T-cell (primary cell): ENCODE results near the gene SOX9. TPM values are rescaled to one million over a fixed set of nuclear protein-coding genes. Genes with fewer than 3 reads are reported as not detected.

Source experiments
- ATAC-seq, 4 experiments: fragments of 200-7000 bp in 3 of 4; fragments of 150-1000 bp in 1 of 4; cut with Tn5 transposase; replicated peaks in 1 of 4; 1 replicate in 3 of 4; 2 replicates in 1 of 4; pipeline ENCODE4 v1.10.0; 2021; ENCODE audit warnings: moderate library complexity in 3 of 4, mild to moderate bottlenecking in 2 of 4, moderate number of reproducible peaks in 1 of 4
- CTCF ChIA-PET, 2 donors: fragments of 300-600 bp; sonication (Branson Sonifier 250); formaldehyde crosslinking; loops; one replicate each; lab custom pipeline; 2022; ENCODE audit warnings: antibody characterized with exemption in 2 of 2; lab: Charles Lee
- POLR2A ChIA-PET, 2 donors: fragments of 300-600 bp; sonication (Branson Sonifier 250); formaldehyde crosslinking; loops; one replicate each; lab custom pipeline; 2022; ENCODE audit warnings: antibody characterized with exemption in 2 of 2; lab: Charles Lee
- DNase-seq, 35 experiments: peaks; one replicate each; pipeline versions ENCODE4 v3.0.0 to v3.0.0-alpha.2; 2013 to 2023
- H3K27ac ChIP-seq: one replicate; pipeline ENCODE4 v1.5.1; 2013; ENCODE audit warnings: low read length
- H3K27me3 ChIP-seq, 2 experiments: replicated peaks in 1 of 2; 1 replicate in 1 of 2; 2 replicates in 1 of 2; pipeline versions ENCODE4 v1.6.1 to v1.7.0; 2013; ENCODE audit warnings: low read length in 1 of 2, mixed read lengths in 1 of 2; ENCODE audit not compliant: control insufficient read depth in 2 of 2, insufficient read depth in 2 of 2; ENCODE audit errors: extremely low read depth in 1 of 2
- H3K36me3 ChIP-seq, 2 donors: 1 replicate in 1 of 2; 2 replicates in 1 of 2; pipeline versions ENCODE4 v1.6.1 to v1.7.0; 2013; ENCODE audit warnings: low read length in 1 of 2; ENCODE audit not compliant: control insufficient read depth in 2 of 2, insufficient read depth in 1 of 2; ENCODE audit errors: extremely low read depth in 1 of 2
- H3K4me1 ChIP-seq, 2 experiments: 1 replicate in 1 of 2; 2 replicates in 1 of 2; pipeline versions ENCODE4 v1.6.1 to v1.7.0; 2013; ENCODE audit warnings: low read length in 2 of 2, mixed read lengths in 1 of 2; ENCODE audit not compliant: insufficient read depth in 2 of 2, control insufficient read depth in 1 of 2; ENCODE audit errors: extremely low read depth in 1 of 2
- H3K4me3 ChIP-seq, 2 donors: 1 replicate in 1 of 2; 2 replicates in 1 of 2; pipeline versions ENCODE4 v1.5.1 to v1.7.0; 2013; ENCODE audit warnings: mild to moderate bottlenecking in 2 of 2, low read length in 1 of 2, moderate library complexity in 1 of 2; ENCODE audit not compliant: control insufficient read depth in 1 of 2; ENCODE audit errors: extremely low read depth in 1 of 2
- H3K9me3 ChIP-seq: 2 replicates; pipeline ENCODE4 v1.7.0; 2013
- H3K27ac Mint-ChIP-seq, 2 donors: one replicate each; pipeline ENCODE4 v1.8.0; 2020 to 2021; ENCODE audit warnings: mild to moderate bottlenecking in 2 of 2, mixed read lengths in 2 of 2
- H3K27me3 Mint-ChIP-seq, 2 donors: one replicate each; pipeline ENCODE4 v1.8.0; 2021 to 2022; ENCODE audit warnings: mixed read lengths in 2 of 2
- H3K36me3 Mint-ChIP-seq: one replicate; pipeline ENCODE4 v1.8.0; 2021; ENCODE audit warnings: mixed read lengths
- H3K4me1 Mint-ChIP-seq, 3 donors: one replicate each; pipeline ENCODE4 v1.8.0; 2020 to 2022; ENCODE audit warnings: mixed read lengths in 3 of 3, mild to moderate bottlenecking in 1 of 3
- H3K4me3 Mint-ChIP-seq, 3 donors: one replicate each; pipeline ENCODE4 v1.8.0; 2020 to 2022; ENCODE audit warnings: mild to moderate bottlenecking in 3 of 3, mixed read lengths in 3 of 3, moderate library complexity in 3 of 3
- H3K9me3 Mint-ChIP-seq, 3 donors: one replicate each; pipeline ENCODE4 v1.8.0; 2020 to 2022; ENCODE audit warnings: mixed read lengths in 3 of 3
- WGBS: methylation state at CpG from one replicate; pipeline ENCODE4 v1.1.5; 2013; ENCODE audit warnings: missing lambda C conversion rate; ENCODE audit not compliant: insufficient coverage; 5-methylcytosine and 5-hydroxymethylcytosine counted together
- total RNA-seq, 35 experiments: library from RNA in 6 of 35; stranded (reverse) in 6 of 35; fragments of 120-200 nt in 1 of 35; gene quantifications; one replicate each; pipeline versions ENCODE4 v1.2.1 to v1.2.4 and lab custom pipeline; 2013 to 2026

The SOX9 gene
- total RNA-seq, result under 1 TPM in 3 of 5 donors, not detected in 2; 0.13 to 0.35 (median 0.23) TPM
- total RNA-seq (2013), result 0.04 TPM
- 0 to 0.08 (median 0) reads per million in 29 experiments for total RNA-seq (lab: John Stamatoyannopoulos, UW)

GRCh38 chr17:72120642-72121163, at the start of gene SOX9:
SOX9 (plus strand) TSS chr17:72121020; CDS start chr17:72121392, 372 bp downstream.
- peak within 1 kb of the TSS in 2 of 3 donors; percentile 24 to 25 for H3K4me3 Mint-ChIP-seq
- POLR2A ChIA-PET, result no interaction called here
- peaks cover 23 to 75% of the 10 kb centered on the region in 2 experiments for H3K27me3 ChIP-seq

GRCh38 chr17:72071330-72071729, 49.5 kb upstream of the SOX9 start:
- no peak for DNase-seq
- Mint-ChIP-seq H3K27me3 (no peaks in the 10 kb centered on the region), H3K27ac (no peak overlapping the region), H3K9me3 (peaks cover 0 to 6% (median 4%) of the 10 kb centered on the region in 3 donors), H3K4me3 (no peak overlapping the region), H3K4me1 (no peaks in the 10 kb centered on the region), H3K36me3 (no peaks in the 10 kb centered on the region)
- WGBS, result 72% methylated on average over 3 of the region's 4 CpGs
- ATAC-seq, result no peak
- Histone ChIP-seq H3K27ac (no peak overlapping the region), H3K9me3 (no peaks in the 10 kb centered on the region), H3K4me3 (no peak overlapping the region), H3K27me3 (no peaks in the 10 kb centered on the region), H3K4me1 (no peaks in the 10 kb centered on the region), H3K36me3 (no peaks in the 10 kb centered on the region)
- ChIA-PET POLR2A (no interaction called here), CTCF (no interaction called here)

More at GRCh38 chr17:72120642-72121163, at the start of gene SOX9:
- H3K4me3 ChIP-seq, result no peak within 1 kb of the TSS
- CTCF ChIA-PET, result no interaction called here
- no peaks in the 10 kb centered on the region for H3K9me3 ChIP-seq
- no peaks in the 10 kb centered on the region for H3K36me3 ChIP-seq
- 18% methylated on average over 5 of the region's 27 CpGs for WGBS
- Mint-ChIP-seq H3K27ac (no peak within 1 kb of the TSS), H3K36me3 (no peaks in the 10 kb centered on the region), H3K27me3 (peaks cover 57 to 68% of the 10 kb centered on the region in 2 donors), H3K4me1 (peaks cover 16 to 28% (median 18%) of the 10 kb centered on the region in 3 donors), H3K9me3 (peaks cover 0 to 6% (median 0%) of the 10 kb centered on the region in 3 donors)
- no peak for ATAC-seq
- no peak within 1 kb of the TSS for H3K27ac ChIP-seq
- no peak for DNase-seq
- peaks cover 0 to 26% of the 10 kb centered on the region in 2 experiments for H3K4me1 ChIP-seq

- WGBS, result 72% methylated on average over 5 of the region's 7 CpGs
- no peak overlapping the region for H3K4me3 Mint-ChIP-seq
- no peak for ATAC-seq
- H3K9me3 Mint-ChIP-seq, result peaks cover 3 to 16% (median 4%) of the 10 kb centered on the region in 3 donors
- POLR2A ChIA-PET, result no interaction called here
- Histone ChIP-seq H3K27me3 (no peaks in the 10 kb centered on the region), H3K9me3 (no peaks in the 10 kb centered on the region), H3K27ac (no peak overlapping the region), H3K36me3 (no peaks in the 10 kb centered on the region), H3K4me1 (no peaks in the 10 kb centered on the region), H3K4me3 (no peak overlapping the region)
- no peak for DNase-seq
- H3K27ac Mint-ChIP-seq, result no peak overlapping the region
- H3K4me1 Mint-ChIP-seq, result peaks cover 0 to 6% (median 0%) of the 10 kb centered on the region in 3 donors
- CTCF ChIA-PET, result interaction anchor here in 1 of 2 donors (0.6 kb wide), 1 partner anchor 48 kb away, joined by 3 read pairs; no protein-coding TSS in a partner anchor
- H3K27me3 Mint-ChIP-seq, result peaks cover 3% of the 10 kb centered on the region in 2 donors
- no peaks in the 10 kb centered on the region for H3K36me3 Mint-ChIP-seq
These were observed 44.7 kb upstream of the SOX9 start for GRCh38 chr17:72075995-72076677.

- no peaks in the 10 kb centered on the region for H3K4me1 ChIP-seq
- H3K9me3 ChIP-seq, result no peaks in the 10 kb centered on the region
- no peaks in the 10 kb centered on the region for H3K36me3 Mint-ChIP-seq
- H3K27me3 ChIP-seq, result no peaks in the 10 kb centered on the region
- CTCF ChIA-PET, result no interaction called here
- DNase-seq, result no peak
- H3K27ac Mint-ChIP-seq, result no peak overlapping the region
- POLR2A ChIA-PET, result no interaction called here
- WGBS, result 78% methylated on average over 2 of the region's 3 CpGs
- H3K4me3 ChIP-seq, result no peak overlapping the region
- no peaks in the 10 kb centered on the region for H3K36me3 ChIP-seq
- peaks cover 0 to 6% (median 0%) of the 10 kb centered on the region in 3 donors for H3K4me1 Mint-ChIP-seq
- H3K27me3 Mint-ChIP-seq, result peaks cover 3% of the 10 kb centered on the region in 2 donors
- ATAC-seq, result no peak
- peaks cover 3 to 18% (median 4%) of the 10 kb centered on the region in 3 donors for H3K9me3 Mint-ChIP-seq
- no peak overlapping the region for H3K27ac ChIP-seq
- H3K4me3 Mint-ChIP-seq, result no peak overlapping the region
These were observed 44.2 kb upstream of the SOX9 start for GRCh38 chr17:72076678-72077030.

DNA sequence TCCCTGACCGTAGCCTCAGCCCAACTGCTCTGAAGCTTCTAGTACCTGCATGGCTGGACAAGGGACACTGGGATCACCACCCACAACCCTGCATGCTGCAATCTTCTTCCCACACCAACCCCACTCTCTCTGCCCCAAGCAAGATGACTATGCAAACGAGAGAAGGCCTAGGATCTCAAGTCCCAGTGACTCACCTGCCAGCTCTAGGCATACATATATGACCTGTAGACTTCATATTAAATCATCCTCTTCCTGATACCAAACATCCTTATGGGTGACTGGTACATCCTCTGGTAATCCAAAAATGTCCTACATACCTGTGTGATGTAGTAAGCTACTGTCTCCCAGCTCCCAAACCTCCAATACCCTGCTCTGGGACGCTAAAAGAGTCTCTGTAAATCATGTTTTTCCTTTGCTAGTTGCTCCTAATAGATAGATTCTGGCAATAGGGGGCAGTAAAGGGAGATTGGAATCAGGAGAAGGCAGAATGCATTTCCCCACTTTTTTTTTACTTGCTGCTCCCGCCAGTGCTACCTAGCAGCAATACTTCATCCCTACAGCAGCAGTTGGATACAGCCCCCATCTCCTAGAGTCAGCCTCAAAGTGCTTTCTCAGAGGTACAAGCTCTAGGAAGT, 43.4 kb upstream of the SOX9 start:
- no peaks in the 10 kb centered on the region for H3K4me1 ChIP-seq
- DNase-seq (no peak), ATAC-seq (no peak)
- Mint-ChIP-seq H3K27me3 (peaks cover 3% of the 10 kb centered on the region in 2 donors), H3K4me1 (peaks cover 0 to 6% (median 0%) of the 10 kb centered on the region in 3 donors), H3K9me3 (peaks cover 3 to 15% (median 4%) of the 10 kb centered on the region in 3 donors), H3K27ac (no peak overlapping the region), H3K4me3 (no peak overlapping the region), H3K36me3 (no peaks in the 10 kb centered on the region)
- no peaks in the 10 kb centered on the region for H3K9me3 ChIP-seq
- ChIA-PET CTCF (no interaction called here), POLR2A (no interaction called here)
- no peaks in the 10 kb centered on the region for H3K36me3 ChIP-seq
- no peaks in the 10 kb centered on the region for H3K27me3 ChIP-seq
- 25% methylated on average over 1 of the region's 4 CpGs for WGBS
- no peak overlapping the region for H3K27ac ChIP-seq
- no peak overlapping the region for H3K4me3 ChIP-seq

DNA sequence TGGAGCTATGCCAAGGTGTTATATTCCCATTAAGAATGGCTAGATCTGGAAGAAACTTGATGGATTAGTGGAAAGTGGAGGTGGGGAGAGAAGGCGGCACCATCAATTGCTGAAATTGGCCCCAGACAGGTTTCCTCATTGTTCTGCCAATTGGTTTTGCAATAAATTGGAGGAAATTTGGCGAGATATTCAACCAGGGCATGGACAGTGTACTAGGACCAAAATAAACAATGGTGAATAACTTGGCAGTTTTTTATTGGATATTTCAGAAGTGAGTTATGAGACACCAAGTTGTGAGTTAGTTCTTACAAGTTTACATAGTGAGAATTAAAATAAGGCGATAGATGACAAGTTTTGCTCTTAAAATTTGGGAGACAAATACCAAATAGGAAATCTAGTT, 41.1 kb upstream of the SOX9 start:
- DNase-seq, result no peak
- H3K4me3 Mint-ChIP-seq, result no peak overlapping the region
- POLR2A ChIA-PET, result no interaction called here
- CTCF ChIA-PET, result no interaction called here
- Histone ChIP-seq H3K27me3 (no peaks in the 10 kb centered on the region), H3K36me3 (no peaks in the 10 kb centered on the region), H3K9me3 (no peaks in the 10 kb centered on the region), H3K4me3 (no peak overlapping the region), H3K4me1 (no peaks in the 10 kb centered on the region), H3K27ac (no peak overlapping the region)
- peaks cover 3% of the 10 kb centered on the region in 2 donors for H3K27me3 Mint-ChIP-seq
- H3K27ac Mint-ChIP-seq, result no peak overlapping the region
- WGBS, result 33% methylated on average over 1 of the region's 3 CpGs
- ATAC-seq, result no peak
- no peaks in the 10 kb centered on the region for H3K36me3 Mint-ChIP-seq
- H3K9me3 Mint-ChIP-seq, result peaks cover 3 to 15% (median 4%) of the 10 kb centered on the region in 3 donors
- peaks cover 0 to 6% (median 0%) of the 10 kb centered on the region in 3 donors for H3K4me1 Mint-ChIP-seq
